ENCODE results near the gene HTR5A. TPM values are rescaled to one million over a fixed set of nuclear protein-coding genes. Genes with fewer than 3 reads are reported as not detected.

Gene HTR5A
- total and polyA plus RNA-seq, 10 of the 15 experiments (the other 5 are each of a cell fraction or from before 2014, with no cell fraction given): not detected

- no peaks in the 10 kb centered on the region for H3K79me2 ChIP-seq (ENCODE audit: control insufficient read depth, insufficient read depth, low read length)
- no peak overlapping the region for H3K4me3 ChIP-seq
- no peaks in the 10 kb centered on the region for H3K27me3 ChIP-seq (replicated peaks in 1 of 2; ENCODE audit: control insufficient read depth in 2 of 2, insufficient read depth in 2 of 2, low read length in 1 of 2)
- no peaks in the 10 kb centered on the region for H3K4me1 ChIP-seq (ENCODE audit: control insufficient read depth, insufficient read depth, low read length)
- no peak overlapping the region for H3K27ac ChIP-seq (ENCODE audit: control insufficient read depth, insufficient read depth)
- DNase-seq (ENCODE audit: low read depth, low spot score) (no peak), ATAC-seq (no peak), FAIRE-seq (no peak)
- in situ Hi-C loops (cut with MboI): no loop called here
- no peaks in the 10 kb centered on the region for H3K9me3 ChIP-seq (replicated peaks; ENCODE audit: control insufficient read depth, insufficient read depth, low read length)
- H3K9ac ChIP-seq (ENCODE audit: control insufficient read depth, insufficient read depth, low read length): no peak overlapping the region
- POLR2A ChIA-PET: no interaction called here
- WGBS (ENCODE audit: insufficient coverage, insufficient replicate concordance, low lambda C conversion rate, missing lambda C conversion rate): 51% methylated on average over 13 of the region's 13 CpGs
- CTCF ChIA-PET: interaction anchor here (1.5 kb wide), 1 partner anchor 204 kb away, joined by 4 read pairs; no protein-coding TSS in a partner anchor
- H4K20me1 ChIP-seq (ENCODE audit: control insufficient read depth, insufficient read depth): no peaks in the 10 kb centered on the region
- intact Hi-C loops (cut with micrococcal nuclease; ENCODE audit: unreplicated experiment): no loop called here
- H3K36me3 ChIP-seq (ENCODE audit: control insufficient read depth in 2 of 2, insufficient read depth in 2 of 2, low read length in 1 of 2): no peaks in the 10 kb centered on the region
- no peak overlapping the region for H2AFZ ChIP-seq (ENCODE audit: control insufficient read depth, low read depth, low read length)
- no TSS peak for BruUV-seq (replicated peaks)
- H3K4me2 ChIP-seq (ENCODE audit: control insufficient read depth, insufficient read depth): no peak overlapping the region
- SMC1A ChIA-PET (ENCODE audit: uncharacterized antibody, unreplicated experiment): interaction anchor here (0.6 kb wide), 1 partner anchor 91 kb away, joined by 3 read pairs; no protein-coding TSS in a partner anchor
- RAD21 ChIA-PET (ENCODE audit: unreplicated experiment): no interaction called here
- TF ChIP-seq ZNF592 (IDR thresholded peaks at IDR 0.05): no peak
- TF ChIP-seq SMC3 (IDR thresholded peaks at IDR 0.05; ENCODE audit: borderline replicate concordance, low read length): no peak
- no peak for TF ChIP-seq MXI1 (IDR thresholded peaks at IDR 0.05; ENCODE audit: low read depth, low read length)
- no peak for TF ChIP-seq ZNF207 (IDR thresholded peaks at IDR 0.05; ENCODE audit: borderline replicate concordance)
- TF ChIP-seq TCF12 (IDR thresholded peaks at IDR 0.05; ENCODE audit: low read depth, low read length): no peak
- TF ChIP-seq RELA (IDR thresholded peaks at IDR 0.05; ENCODE audit: borderline replicate concordance, partially characterized antibody): no peak
- TF ChIP-seq BCL3 (IDR thresholded peaks at IDR 0.05; ENCODE audit: borderline replicate concordance, insufficient read depth, low read depth, low read length, poor library complexity, severe bottlenecking): no peak
- TF ChIP-seq CTCF (IDR thresholded peaks at IDR 0.05 in 2 of 3, conservative IDR thresholded peaks at IDR 0.05 in 1 of 3; ENCODE audit: control insufficient read depth in 2 of 3, extremely low read depth in 1 of 3, insufficient read depth in 1 of 3, low read depth in 3 of 3, low read length in 3 of 3): no peak
- no peak for TF ChIP-seq ATF3 (IDR thresholded peaks at IDR 0.05; ENCODE audit: borderline replicate concordance, extremely low read depth, low read depth, low read length)
- no peak for TF ChIP-seq ZBTB40 (IDR thresholded peaks at IDR 0.05; ENCODE audit: borderline replicate concordance)
- TF ChIP-seq MYC (IDR thresholded peaks at IDR 0.05; ENCODE audit: insufficient read depth, insufficient read length, insufficient replicate concordance, low read length, severe bottlenecking): no peak
These were observed 61.0 kb downstream of the HTR5A start for GRCh38 chr7:155131090-155131489.

Measured in GM12878 (cell line).